PFSK-1 (cell line): ENCODE results near the gene FNDC5.

Experiments
- FOXP2 ChIP-seq: optimal IDR thresholded peaks from 2 replicates; pipeline ENCODE3; 2011; ENCODE audit warnings: borderline replicate concordance, control low read depth, inconsistent platforms; ENCODE audit not compliant: insufficient read depth; ENCODE audit errors: extremely low read length, extremely low read depth
- POLR2AphosphoS5 ChIP-seq: IDR thresholded peaks from 2 replicates; pipeline ENCODE4 v1.6.1; 2012; ENCODE audit warnings: low read depth, mild to moderate bottlenecking, control low read depth, low read length, moderate library complexity
- REST ChIP-seq, 2 experiments: IDR thresholded peaks; 2 replicates each; pipeline versions ENCODE4 v1.6.1 to v1.8.0; 2011 to 2012; ENCODE audit warnings: low read depth in 2 of 2, low read length in 2 of 2, control low read depth in 1 of 2, inconsistent platforms in 1 of 2, mild to moderate bottlenecking in 1 of 2, moderate library complexity in 1 of 2; ENCODE audit not compliant: insufficient read depth in 1 of 2
- SIN3A ChIP-seq: IDR thresholded peaks from 2 replicates; pipeline ENCODE4 v1.6.1; 2012; ENCODE audit warnings: mild to moderate bottlenecking, low read length, moderate library complexity, borderline replicate concordance; ENCODE audit not compliant: insufficient read depth
- TAF1 ChIP-seq: IDR thresholded peaks from 2 replicates; pipeline ENCODE4 v1.6.1; 2012; ENCODE audit warnings: low read length, control low read depth, borderline replicate concordance; ENCODE audit not compliant: insufficient read depth

Gene FNDC5

DNA sequence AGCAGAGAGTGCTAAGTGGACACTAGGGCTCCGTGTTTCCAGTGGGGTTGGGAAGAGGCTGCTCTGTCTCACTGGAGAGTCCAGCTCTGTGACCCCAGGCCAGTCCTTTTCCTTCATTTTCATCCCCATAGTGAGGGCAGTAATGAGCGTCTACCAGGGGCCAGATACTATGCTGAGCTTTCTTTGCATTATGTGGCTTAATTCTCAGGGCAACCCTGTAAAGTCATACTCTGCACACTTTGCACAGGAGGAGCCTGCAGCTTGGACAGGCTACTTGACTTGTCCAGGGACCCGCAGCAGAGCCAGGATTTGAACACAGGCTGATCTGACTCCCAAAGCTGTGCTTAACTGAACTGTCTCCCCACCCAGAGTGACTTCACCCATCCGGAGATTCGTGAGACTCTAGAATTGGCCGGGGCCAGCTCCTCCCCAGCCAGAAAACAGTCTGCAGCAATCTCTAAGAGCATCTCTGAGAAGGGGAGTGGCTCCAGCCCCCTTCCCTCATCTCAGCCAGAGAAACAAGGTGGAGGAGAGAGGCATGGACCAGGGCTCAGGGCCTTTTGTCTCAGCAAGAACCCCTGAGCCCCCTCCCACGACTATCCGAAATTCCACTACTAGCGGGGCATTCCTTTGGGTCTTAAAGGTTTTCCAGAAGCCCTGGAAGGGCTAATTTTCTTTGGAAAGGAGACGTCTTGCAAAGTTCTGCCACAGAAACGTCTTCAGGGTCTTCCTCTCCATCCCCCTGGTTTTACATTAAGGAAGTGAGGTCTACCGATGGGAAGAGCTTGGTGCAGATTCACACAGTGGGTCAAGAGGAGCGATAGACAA lies 866 bp upstream of the FNDC5 start:
- TF ChIP-seq FOXP2 (no peak), REST (IDR thresholded peaks at IDR 0.05; ENCODE audit: insufficient read depth in 1 of 2, low read depth in 2 of 2, low read length in 2 of 2) (no peak), TAF1 (no peak), POLR2AphosphoS5 (no peak), SIN3A (no peak)

GRCh38 chr1:32869923-32870614 lies 643 bp downstream of the FNDC5 start:
- TF ChIP-seq POLR2AphosphoS5 (no peak), REST (IDR thresholded peaks at IDR 0.05; ENCODE audit: insufficient read depth in 1 of 2, low read depth in 2 of 2, low read length in 2 of 2) (no peak), FOXP2 (no peak), TAF1 (no peak)

GRCh38 chr1:32868806-32869455 lies 1.8 kb downstream of the FNDC5 start:
- TF ChIP-seq SIN3A (no peak), REST (IDR thresholded peaks at IDR 0.05; ENCODE audit: insufficient read depth in 1 of 2, low read depth in 2 of 2, low read length in 2 of 2) (no peak), POLR2AphosphoS5 (no peak), FOXP2 (no peak), TAF1 (no peak)

GRCh38 chr1:32868085-32868484 lies 2.6 kb downstream of the FNDC5 start:
- TF ChIP-seq SIN3A (no peak), REST (IDR thresholded peaks at IDR 0.05; ENCODE audit: insufficient read depth in 1 of 2, low read depth in 2 of 2, low read length in 2 of 2) (no peak), TAF1 (no peak), POLR2AphosphoS5 (no peak), FOXP2 (no peak)
